ENCODE results near the gene SPR. TPM values are rescaled to one million over a fixed set of nuclear protein-coding genes. Genes with fewer than 3 reads are reported as not detected.

SPR gene
- polyA plus RNA-seq, 1 of the 3 experiments (the other 2 are of a cell fraction): 25.7 TPM

GRCh38 chr2:72940786-72941185, 53.6 kb downstream of the SPR start:
- H3K9me3 ChIP-seq: no peaks in the 10 kb centered on the region
- no peak overlapping the region for H3K4me3 ChIP-seq (ENCODE audit: low read depth in 2 of 2, low read length in 1 of 2)
- TF ChIP-seq FOXJ3 (CRISPR knock-in tag; IDR thresholded peaks at IDR 0.05): no peak
- no peak for TF ChIP-seq GATA2 (CRISPR knock-in tag; IDR thresholded peaks at IDR 0.05)
- no peak for TF ChIP-seq CHD2 (IDR thresholded peaks at IDR 0.05; ENCODE audit: low read length, partially characterized antibody)
- TF ChIP-seq TCF12 (IDR thresholded peaks at IDR 0.05): no peak
- TF ChIP-seq FOXM1 (IDR thresholded peaks at IDR 0.05; ENCODE audit: low read depth): no peak
- TF ChIP-seq TAF1 (IDR thresholded peaks at IDR 0.05; ENCODE audit: borderline replicate concordance, low read depth, low read length): no peak
- no peak for TF ChIP-seq EZH2phosphoT487 (IDR thresholded peaks at IDR 0.05; ENCODE audit: borderline replicate concordance, low read depth)
- TF ChIP-seq ELF1 (IDR thresholded peaks at IDR 0.05): no peak
- no peak for TF ChIP-seq REST (IDR thresholded peaks at IDR 0.05; ENCODE audit: low read depth, low read length)
- TF ChIP-seq JUND (IDR thresholded peaks at IDR 0.05): no peak
- no peak for TF ChIP-seq RFX5 (IDR thresholded peaks at IDR 0.05; ENCODE audit: low read length)
- no peak for TF ChIP-seq MAX (IDR thresholded peaks at IDR 0.05; ENCODE audit: low read depth)
- TF ChIP-seq SIN3A (IDR thresholded peaks at IDR 0.05; ENCODE audit: borderline replicate concordance, low read depth, low read length): no peak
- no peak for TF ChIP-seq USF2 (IDR thresholded peaks at IDR 0.05; ENCODE audit: borderline replicate concordance, low read depth, low read length)
- no peak for TF ChIP-seq GABPA (IDR thresholded peaks at IDR 0.05; ENCODE audit: low read depth)
- TF ChIP-seq RCOR1 (IDR thresholded peaks at IDR 0.05; ENCODE audit: low read length): no peak
- no peak for TF ChIP-seq RXRA (IDR thresholded peaks at IDR 0.05; ENCODE audit: borderline replicate concordance, low read depth)
- no peak for TF ChIP-seq ZBTB33 (IDR thresholded peaks at IDR 0.05; ENCODE audit: borderline replicate concordance, low read depth)
- no peak for TF ChIP-seq SMC3 (IDR thresholded peaks at IDR 0.05; ENCODE audit: low read depth, low read length)
- TF ChIP-seq USF1 (IDR thresholded peaks at IDR 0.05; ENCODE audit: borderline replicate concordance, low read depth): no peak
- H3K36me3 ChIP-seq (replicated peaks in 1 of 2; ENCODE audit: control insufficient read depth in 1 of 2, insufficient read depth in 2 of 2, low read length in 1 of 2): no peaks in the 10 kb centered on the region
- DNase-seq: no peak
- H3K27ac ChIP-seq (ENCODE audit: low read depth in 2 of 2, low read length in 1 of 2): no peak overlapping the region
- no peaks in the 10 kb centered on the region for H4K20me1 ChIP-seq (ENCODE audit: insufficient read depth)
- no peaks in the 10 kb centered on the region for H3K9me2 ChIP-seq
- CTCF ChIA-PET: interaction anchor here (1.2 to 2.8 kb wide), 5 partner anchors 12 to 82 kb away, joined by 3 to 13 read pairs (median 6); no protein-coding TSS in a partner anchor
- no peak overlapping the region for H3K4me2 ChIP-seq
- H3K9ac ChIP-seq: no peak overlapping the region
- WGBS (ENCODE audit: low lambda C conversion rate): 95% methylated on average over 4 of the region's 6 CpGs
- no peak overlapping the region for H2AFZ ChIP-seq (ENCODE audit: low read depth)
- POLR2A ChIA-PET: no interaction called here
- H3F3A ChIP-seq (replicated peaks; ENCODE audit: insufficient read depth): no peaks in the 10 kb centered on the region
- no peaks in the 10 kb centered on the region for H3K79me2 ChIP-seq (ENCODE audit: insufficient read depth)
- peaks cover 0 to 11% of the 10 kb centered on the region in 2 experiments; a peak in 1 of 4 replicates for H3K4me1 ChIP-seq (ENCODE audit: control insufficient read depth in 1 of 2, insufficient read depth in 2 of 2, low read depth in 1 of 2, low read length in 1 of 2)
- H3K27me3 ChIP-seq (ENCODE audit: insufficient read depth): no peaks in the 10 kb centered on the region
